Measurements from ENCODE around the gene NKRF. TPM values are rescaled to one million over a fixed set of nuclear protein-coding genes. Genes with fewer than 3 reads are reported as not detected.

Gene NKRF
- total RNA-seq, 1 donor from 2014 or later = 11.6 TPM

GRCh38 chrX:119539872-119540271 is 66.4 kb downstream of the NKRF start:
- no peaks in the 10 kb centered on the region for H3K27me3 Mint-ChIP-seq (ENCODE audit: low read depth)
- no peaks in the 10 kb centered on the region for H3K4me1 Mint-ChIP-seq
- H3K27ac Mint-ChIP-seq = no peak overlapping the region
- H3K36me3 Mint-ChIP-seq = peaks cover 15% of the 10 kb centered on the region
- no peak overlapping the region for H3K4me3 Mint-ChIP-seq
- TF ChIP-seq CTCF (IDR thresholded peaks at IDR 0.05; ENCODE audit: unreplicated experiment) = no peak
- DNase-seq (ENCODE audit: low spot score in 2 of 2, unreplicated experiment in 2 of 2) = no peak
- H3K9me3 Mint-ChIP-seq = peaks cover 9% of the 10 kb centered on the region

Small RNAs within 50 kb of the gene (microRNA-seq; reads per million reads assigned to microRNA genes)
- gene MIR766 = 214 reads per million, percentile 67 among the genes with 10 or more reads in this experiment

Other genes with a start within 250 kb of the NKRF start
- gene SLC25A43, start 207.1 kb downstream of the NKRF start, total RNA-seq = 6.7 to 9.2 TPM (median 8.0 TPM) in 3 replicates
- 171 to 179 TPM (median 177 TPM) in 3 replicates for gene SLC25A5, start 138.0 kb downstream of the NKRF start, total RNA-seq
- 21.6 to 24.9 TPM (median 22.3 TPM) in 3 replicates for gene STEEP1, start 41.0 kb downstream of the NKRF start, total RNA-seq
- gene UBE2A, start 31.9 kb downstream of the NKRF start, total RNA-seq = 48.8 to 54.1 TPM (median 50.1 TPM) in 3 replicates
- 57.6 to 62.7 TPM (median 58.1 TPM) in 3 replicates for gene SEPTIN6, start 86.7 kb upstream of the NKRF start, total RNA-seq
- 0.38 TPM in 2 of 3 replicates, not detected in the other for gene SOWAHD, start 152.2 kb upstream of the NKRF start, total RNA-seq
- 2,086 to 2,208 TPM (median 2,190 TPM) in 3 replicates for gene RPL39, start 185.2 kb upstream of the NKRF start, total RNA-seq
- gene UPF3B, start 246.5 kb upstream of the NKRF start, total RNA-seq = 20.7 to 21.5 TPM (median 20.8 TPM) in 3 replicates

Measured in mesothelial cell of epicardium (in vitro differentiated cells).